OCI-M2 (cell line): ENCODE data around the gene BAK1.
A peak's percentile ranks its signal among the peaks of the same experiment; 100 is the strongest.

Source experiments
- DNase-seq: peaks from one replicate; lab custom pipeline; 2025; ENCODE audit not compliant: unreplicated experiment; lab: John Stamatoyannopoulos, UW

Gene BAK1

DNA sequence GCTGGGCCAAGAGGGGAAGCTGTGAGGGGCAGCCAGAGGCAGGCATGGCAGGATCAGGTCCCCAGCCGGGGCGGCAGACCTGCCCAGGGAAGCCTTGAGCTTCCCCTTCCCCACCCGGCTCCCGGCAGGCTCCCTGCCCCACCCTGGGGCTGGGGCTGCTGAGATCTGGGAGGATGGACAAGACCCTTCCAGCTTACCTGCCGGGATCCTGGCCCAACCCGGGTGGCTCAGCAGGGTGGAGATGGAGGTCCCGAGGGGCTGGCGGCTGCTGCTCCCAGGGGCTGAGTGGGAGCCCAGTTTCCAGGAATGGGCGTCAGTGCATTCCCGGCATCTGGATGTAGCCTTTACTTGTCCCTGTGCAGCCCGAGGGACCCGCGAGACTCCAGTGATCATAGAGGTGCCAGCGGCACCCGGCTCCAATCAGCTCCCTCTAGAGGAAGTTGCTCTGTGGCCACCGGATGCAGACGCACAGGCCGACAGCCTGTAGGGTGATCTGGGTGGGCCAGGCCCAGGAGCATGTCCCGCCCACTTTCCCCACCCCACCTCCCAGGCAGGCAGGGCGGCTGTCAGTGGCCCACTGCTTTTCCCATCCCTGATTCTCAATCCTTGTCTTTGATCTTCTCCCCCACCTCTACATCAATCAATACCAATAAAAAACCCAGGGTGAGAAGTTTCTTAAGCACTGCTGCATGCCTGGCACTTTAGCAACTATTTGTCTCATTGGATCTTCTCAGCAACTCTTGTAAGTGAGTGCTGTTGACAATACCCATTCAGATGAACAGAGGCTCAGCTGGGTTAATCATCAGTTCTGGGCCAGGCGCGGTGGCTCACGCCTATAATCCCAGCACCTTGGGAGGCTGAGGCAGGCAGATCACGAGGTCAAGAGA, at the start of gene BAK1:
Gene BAK1 (minus strand): TSS at position 449 of the 887 bp plus-strand sequence. CDS start 2,672 bp downstream, outside the sequence.
- peak; percentile 57 for DNase-seq

- no peak for DNase-seq
Observed at GRCh38 chr6:33628401-33628964, 48.4 kb upstream of the BAK1 start.

- DNase-seq: no peak
Observed at GRCh38 chr6:33627876-33628275, 47.8 kb upstream of the BAK1 start.

GRCh38 chr6:33624856-33625255, 44.8 kb upstream of the BAK1 start:
- no peak for DNase-seq

- DNase-seq: no peak
Observed at GRCh38 chr6:33623895-33624381, 43.9 kb upstream of the BAK1 start.

- DNase-seq: no peak
Observed at GRCh38 chr6:33622456-33623431, 42.7 kb upstream of the BAK1 start.

DNA sequence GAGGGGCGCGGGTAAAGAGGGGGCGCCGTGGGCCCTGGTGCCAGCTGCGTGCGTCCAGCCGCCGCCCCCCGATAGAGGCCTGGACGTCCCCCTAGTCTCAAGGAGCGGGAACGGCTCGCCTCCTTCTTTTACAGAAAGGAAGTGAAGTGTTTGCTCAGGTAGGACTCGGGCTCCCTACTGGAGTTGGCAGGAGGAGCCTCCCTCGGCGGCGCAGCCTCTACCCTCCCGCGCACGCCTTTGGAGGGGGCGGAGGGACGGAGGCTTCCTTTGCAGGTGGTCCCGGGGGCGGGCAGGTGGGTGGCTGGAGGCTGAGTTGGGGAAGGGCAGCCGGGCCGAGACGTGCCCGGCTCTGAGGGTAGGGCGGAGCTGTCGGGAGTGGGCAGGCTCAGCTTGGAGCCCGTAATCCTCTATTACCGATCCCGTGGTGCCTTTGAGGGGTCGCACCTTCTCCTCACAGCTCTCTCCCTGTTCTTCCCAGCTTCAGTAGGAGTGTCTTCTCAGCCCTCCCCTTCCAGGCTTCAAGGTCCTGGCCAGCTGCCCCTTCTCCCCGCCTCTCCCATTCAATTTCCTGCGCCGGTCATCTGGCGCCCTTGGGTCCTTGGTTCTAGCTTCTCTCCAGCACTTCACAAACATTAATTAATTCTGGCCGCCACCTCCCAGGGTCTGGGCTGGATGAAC, 41.8 kb upstream of the BAK1 start:
- DNase-seq: no peak

GRCh38 chr6:33620856-33621710, 41.0 kb upstream of the BAK1 start, which contains the start of gene ITPR3:
TSS of gene ITPR3 (plus strand) at chr6:33621322. CDS start at chr6:33621603, 281 bp downstream.
- DNase-seq: no peak

- no peak for DNase-seq
Observed at GRCh38 chr6:33620158-33620855, 40.2 kb upstream of the BAK1 start.

DNA sequence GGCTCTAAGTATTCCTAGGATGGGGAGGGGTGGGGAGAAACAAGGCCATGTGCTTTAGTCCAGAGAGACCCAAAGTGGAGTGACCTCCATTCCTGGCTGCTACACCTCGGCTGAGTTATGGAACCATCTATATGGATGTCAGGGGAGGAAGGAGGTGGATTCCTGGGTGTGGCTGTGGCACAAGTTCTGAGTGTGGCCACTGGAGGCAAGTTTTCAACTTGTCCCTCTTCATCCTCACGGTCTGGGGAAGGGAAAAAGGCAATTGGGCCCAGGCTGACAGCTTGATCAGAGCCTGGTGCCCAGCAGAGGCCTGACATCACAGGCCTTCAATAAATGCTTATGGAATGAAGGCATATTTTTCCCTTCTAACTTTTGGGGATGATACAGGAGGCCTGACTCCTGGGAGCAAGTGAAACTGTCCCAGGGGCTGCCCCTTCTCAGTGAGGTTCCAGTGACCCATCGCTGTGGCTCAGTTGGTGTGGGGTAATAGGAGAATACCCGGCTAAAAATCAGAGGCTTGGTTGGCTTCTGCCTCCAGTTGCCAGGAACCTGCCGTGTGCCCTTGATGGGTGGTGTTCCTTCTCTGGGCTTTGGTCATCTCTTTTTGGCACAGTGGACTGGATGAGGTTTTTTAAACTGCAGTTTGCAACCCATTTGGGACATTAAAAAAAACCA, 39.2 kb upstream of the BAK1 start:
- DNase-seq: no peak

DNA sequence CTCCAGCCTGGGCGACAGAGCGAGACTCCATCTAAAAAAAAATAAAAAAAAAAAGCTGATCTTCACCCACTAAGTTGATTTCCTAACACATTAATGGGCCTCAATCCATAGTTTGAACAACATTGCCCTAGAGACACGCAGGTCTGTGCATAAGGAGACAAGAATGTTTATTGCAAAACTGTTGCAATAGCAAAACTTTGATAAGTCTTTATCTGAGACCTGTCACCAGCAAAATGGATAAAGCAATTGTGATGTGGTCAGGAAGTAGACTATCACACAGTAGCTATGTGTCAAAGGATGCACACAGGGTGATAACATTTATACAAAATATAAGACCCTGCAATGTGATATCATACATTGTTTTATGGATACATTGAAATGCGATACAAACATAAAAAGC, 36.8 kb upstream of the BAK1 start:
- no peak for DNase-seq

DNA sequence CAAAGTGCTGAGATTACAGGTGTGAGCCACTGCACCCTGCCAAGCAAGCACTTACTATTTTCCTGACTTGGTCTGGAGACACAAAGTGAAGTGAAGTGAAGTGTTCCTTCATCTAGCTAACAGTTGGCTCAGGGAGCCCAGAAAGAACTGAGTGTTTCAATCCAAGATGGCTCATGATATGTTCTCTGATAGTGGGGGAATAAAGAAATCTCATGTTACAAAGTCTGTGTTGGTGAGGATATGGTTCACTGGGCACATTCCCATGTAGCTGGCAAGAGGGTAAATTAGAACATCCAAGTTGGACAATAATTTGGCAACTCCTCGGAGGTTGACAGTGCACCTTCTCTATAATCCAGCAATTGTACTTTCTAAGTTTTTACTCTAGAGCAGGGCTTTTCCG, 36.0 kb upstream of the BAK1 start:
- no peak for DNase-seq

- DNase-seq: no peak
Observed at GRCh38 chr6:33613795-33614168, 33.7 kb upstream of the BAK1 start.

GRCh38 chr6:33613146-33613794, 33.2 kb upstream of the BAK1 start:
- no peak for DNase-seq

- no peak for DNase-seq
Observed at GRCh38 chr6:33610779-33611732, 31.0 kb upstream of the BAK1 start.

GRCh38 chr6:33610067-33610466, 30.0 kb upstream of the BAK1 start:
- DNase-seq: no peak

DNA sequence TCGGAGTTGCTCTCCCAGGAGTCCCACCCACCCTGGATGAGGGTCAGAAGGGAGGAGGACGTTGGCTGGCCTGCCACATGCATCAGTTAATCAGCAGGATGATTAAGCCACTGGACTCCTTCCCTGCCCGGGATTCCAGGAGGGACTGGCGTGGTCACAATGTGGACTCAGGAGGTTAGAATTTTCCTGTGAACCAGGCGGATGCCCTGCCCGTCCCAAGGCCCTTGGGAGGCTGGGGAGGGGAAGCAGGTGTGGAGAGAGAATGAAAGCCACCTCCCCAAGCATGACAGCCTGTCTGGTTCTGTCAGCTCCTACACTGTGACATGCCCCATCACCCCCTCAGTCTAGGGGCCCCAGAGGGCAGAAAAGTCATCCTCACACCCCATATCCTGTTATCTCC, 29.5 kb upstream of the BAK1 start:
- no peak for DNase-seq
